K562 (cell line): ENCODE results near the gene NTN3. TPM values are rescaled to one million over a fixed set of nuclear protein-coding genes. Genes with fewer than 3 reads are reported as not detected.

Source experiments
- DMBX1 ChIP-seq: fragments of 250-450 bp; sonication (Bioruptor Pico); IDR thresholded peaks from 2 replicates; pipeline ENCODE4 v1.8.0; 2022; ENCODE audit warnings: inconsistent platforms, mild to moderate bottlenecking, moderate library complexity, borderline replicate concordance
- DNMT1 ChIP-seq: fragments of 450-650 bp; IDR thresholded peaks from 2 replicates; pipeline ENCODE4 v1.6.1; 2016; ENCODE audit warnings: antibody characterized with exemption, mild to moderate bottlenecking
- ESRRB ChIP-seq: fragments of 250-450 bp; sonication (Bioruptor Pico); IDR thresholded peaks from 2 replicates; pipeline ENCODE4 v1.5.0; 2020; ENCODE audit warnings: mild to moderate bottlenecking, moderate library complexity, borderline replicate concordance
- MITF ChIP-seq: IDR thresholded peaks from 2 replicates; pipeline ENCODE4 v1.6.1; 2014; ENCODE audit warnings: antibody characterized with exemption
- MLLT1 ChIP-seq, 2 experiments: fragments of 450-650 bp; IDR thresholded peaks; 2 replicates each; pipeline ENCODE4 v1.6.1; 2016
- POLR2H ChIP-seq: IDR thresholded peaks from 2 replicates; pipeline ENCODE4 v1.6.1; 2016; ENCODE audit warnings: missing genetic modification characterization, low read depth, mild to moderate bottlenecking, control low read depth, missing compliant biosample characterization, moderate library complexity
- REST ChIP-seq, 2 experiments: fragments of 450-650 bp; formaldehyde crosslinking in 1 of 2; IDR thresholded peaks; 2 replicates each; pipeline versions ENCODE4 v1.4.0 to v1.6.1; 2014 to 2020; ENCODE audit warnings: mild to moderate bottlenecking in 2 of 2, borderline replicate concordance in 1 of 2, low read depth in 1 of 2
- polyA plus RNA-seq, 8 experiments: library from polyadenylated mRNA; depleted of rRNA in 4 of 8; stranded (reverse) in 5 of 8; unstranded in 3 of 8; fragments of >200 nt; fragmentation: Nextera tagmentation in 2 of 8; fragmentation: Illumina TruSeq in 1 of 8; extraction: Ambion mirVana in 2 of 8; extraction: Trizol in 1 of 8; gene quantifications; 2 replicates each; pipeline versions ENCODE4 v1.2.1 to v1.2.3, GENCODE V29; 2011 to 2014; ENCODE audit warnings: inconsistent platforms in 1 of 8, missing spikeins in 1 of 8
- total RNA-seq, 7 experiments: library from RNA; depleted of rRNA in 6 of 7; stranded (reverse); fragments of >200 nt in 6 of 7; fragmentation: Illumina TruSeq in 2 of 7; extraction: Trizol in 2 of 7; gene quantifications; 2 replicates each; pipeline versions ENCODE4 v1.2.1 to v1.2.3, GENCODE V29; 2011 to 2021; ENCODE audit warnings: low replicate concordance in 1 of 7
- TF ChIP-seq, protein P1 (sequence below): sonication (generic); formaldehyde crosslinking; IDR thresholded peaks from 2 replicates; pipeline ENCODE4 v1.8.0; 2022; ENCODE audit warnings: missing genetic modification reagents, mild to moderate bottlenecking, borderline replicate concordance
- TF ChIP-seq, protein P2 (sequence below): conservative IDR thresholded peaks from 2 replicates; pipeline ENCODE4 v1.6.1; 2011; ENCODE audit warnings: low read depth, mild to moderate bottlenecking, low read length; ENCODE audit not compliant: control insufficient read depth

NTN3 gene
- total and polyA plus RNA-seq, 9 of the 15 experiments (the other 6 are each of a cell fraction or from before 2014, with no cell fraction given), result not detected

- TF ChIP-seq REST (IDR thresholded peaks at IDR 0.05; ENCODE audit: borderline replicate concordance) (peak; percentile 85), REST (CRISPR knock-in tag; IDR thresholded peaks at IDR 0.05; ENCODE audit: low read depth) (no peak), MLLT1 (IDR thresholded peaks at IDR 0.05) (peak in 1 of 2 experiments; percentile 78; a peak in 1 of 4 replicates), DMBX1 (CRISPR knock-in tag) (no peak), ESRRB (CRISPR knock-in tag) (no peak), MITF (peak; percentile 34; the same call in 1 of the 2 replicates), DNMT1 (no peak), POLR2H (tag) (peak; percentile 90)
- TF ChIP-seq, protein P1, sequence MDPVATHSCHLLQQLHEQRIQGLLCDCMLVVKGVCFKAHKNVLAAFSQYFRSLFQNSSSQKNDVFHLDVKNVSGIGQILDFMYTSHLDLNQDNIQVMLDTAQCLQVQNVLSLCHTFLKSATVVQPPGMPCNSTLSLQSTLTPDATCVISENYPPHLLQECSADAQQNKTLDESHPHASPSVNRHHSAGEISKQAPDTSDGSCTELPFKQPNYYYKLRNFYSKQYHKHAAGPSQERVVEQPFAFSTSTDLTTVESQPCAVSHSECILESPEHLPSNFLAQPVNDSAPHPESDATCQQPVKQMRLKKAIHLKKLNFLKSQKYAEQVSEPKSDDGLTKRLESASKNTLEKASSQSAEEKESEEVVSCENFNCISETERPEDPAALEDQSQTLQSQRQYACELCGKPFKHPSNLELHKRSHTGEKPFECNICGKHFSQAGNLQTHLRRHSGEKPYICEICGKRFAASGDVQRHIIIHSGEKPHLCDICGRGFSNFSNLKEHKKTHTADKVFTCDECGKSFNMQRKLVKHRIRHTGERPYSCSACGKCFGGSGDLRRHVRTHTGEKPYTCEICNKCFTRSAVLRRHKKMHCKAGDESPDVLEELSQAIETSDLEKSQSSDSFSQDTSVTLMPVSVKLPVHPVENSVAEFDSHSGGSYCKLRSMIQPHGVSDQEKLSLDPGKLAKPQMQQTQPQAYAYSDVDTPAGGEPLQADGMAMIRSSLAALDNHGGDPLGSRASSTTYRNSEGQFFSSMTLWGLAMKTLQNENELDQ, result no peak
- TF ChIP-seq, protein P2, sequence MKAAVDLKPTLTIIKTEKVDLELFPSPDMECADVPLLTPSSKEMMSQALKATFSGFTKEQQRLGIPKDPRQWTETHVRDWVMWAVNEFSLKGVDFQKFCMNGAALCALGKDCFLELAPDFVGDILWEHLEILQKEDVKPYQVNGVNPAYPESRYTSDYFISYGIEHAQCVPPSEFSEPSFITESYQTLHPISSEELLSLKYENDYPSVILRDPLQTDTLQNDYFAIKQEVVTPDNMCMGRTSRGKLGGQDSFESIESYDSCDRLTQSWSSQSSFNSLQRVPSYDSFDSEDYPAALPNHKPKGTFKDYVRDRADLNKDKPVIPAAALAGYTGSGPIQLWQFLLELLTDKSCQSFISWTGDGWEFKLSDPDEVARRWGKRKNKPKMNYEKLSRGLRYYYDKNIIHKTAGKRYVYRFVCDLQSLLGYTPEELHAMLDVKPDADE, result peak; percentile 87; the same call in 1 of the 2 replicates
These were observed 42.6 kb downstream of the NTN3 start, which contains the start of gene ATP6V0C (continued) for GRCh38 chr16:2513405-2514332.
